Measurements from ENCODE around the gene TRAPPC3. TPM values are rescaled to one million over a fixed set of nuclear protein-coding genes. Genes with fewer than 3 reads are reported as not detected.
A peak's percentile ranks its signal among the peaks of the same experiment; 100 is the strongest.

TRAPPC3 gene
- total and polyA plus RNA-seq, 9 of the 15 experiments (the other 6 are each of a cell fraction or from before 2014, with no cell fraction given) = 20.6 to 141 (median 112) TPM

- peaks cover 33% of the 10 kb centered on the region; the same call in 2 of the 3 replicates for H3K36me3 ChIP-seq (ENCODE audit: control insufficient read depth, insufficient read depth, low read length)
- no peaks in the 10 kb centered on the region for H3K9me3 ChIP-seq (replicated peaks; ENCODE audit: control insufficient read depth, insufficient read depth, low read depth, low read length)
- FAIRE-seq (no peak), DNase-seq (ENCODE audit: extremely low read depth in 1 of 4, low spot score in 3 of 4) (no peak), ATAC-seq (no peak)
- H3K9me1 ChIP-seq (ENCODE audit: control insufficient read depth, insufficient read depth, low read length) = peaks cover 5% of the 10 kb centered on the region
- no peaks in the 10 kb centered on the region for H3K79me2 ChIP-seq (ENCODE audit: control insufficient read depth, insufficient read depth, low read length)
- intact Hi-C loops (cut with micrococcal nuclease) = no loop called here
- no TSS peak for BruUV-seq (replicated peaks)
- H3K4me1 ChIP-seq (replicated peaks in 1 of 2; ENCODE audit: control insufficient read depth in 2 of 2, insufficient read depth in 2 of 2, low read length in 2 of 2) = peaks cover 0 to 36% of the 10 kb centered on the region in 2 experiments; a peak in 3 of 5 replicates
- in situ Hi-C loops (cut with MboI) = no loop called here
- no peak overlapping the region for H3K4me2 ChIP-seq (ENCODE audit: insufficient read depth, low read length)
- H3K27me3 ChIP-seq (ENCODE audit: control insufficient read depth in 2 of 2, insufficient read depth in 2 of 2, low read length in 2 of 2) = no peaks in the 10 kb centered on the region
- POLR2A ChIA-PET = interaction anchor here (0.6 to 1.6 kb wide), 7 partner anchors 21 to 420 kb away, joined by 3 to 5 read pairs (median 3); no protein-coding TSS in a partner anchor
- no peaks in the 10 kb centered on the region for H4K20me1 ChIP-seq (replicated peaks; ENCODE audit: control insufficient read depth, insufficient read depth, low read length)
- WGBS (ENCODE audit: insufficient coverage, low coverage, missing lambda C conversion rate) = 78% methylated on average over 30 of the region's 33 CpGs
- H3K4me3 ChIP-seq = no peak overlapping the region
- H3K9ac ChIP-seq (ENCODE audit: insufficient read depth in 1 of 2, low read depth in 2 of 2, low read length in 2 of 2) = no peak overlapping the region
- CTCF ChIA-PET (ENCODE audit: low intra/inter-chr PET ratio) = interaction anchor here (0.6 to 5.7 kb wide), 4 partner anchors 90 to 243 kb away, joined by 4 to 98 read pairs (median 34); no protein-coding TSS in a partner anchor
- H3K27ac ChIP-seq (ENCODE audit: extremely low read depth, low read depth, low read length) = no peak overlapping the region
- H2AFZ ChIP-seq (ENCODE audit: low read depth, low read length) = no peak overlapping the region
- TF ChIP-seq ZNF695 (CRISPR knock-in tag; IDR thresholded peaks at IDR 0.05) = no peak
- TF ChIP-seq ZBTB43 (CRISPR knock-in tag; IDR thresholded peaks at IDR 0.05) = no peak
- no peak for TF ChIP-seq ZNF445 (CRISPR knock-in tag; IDR thresholded peaks at IDR 0.05; ENCODE audit: low read depth)
- TF ChIP-seq ZNF324 (CRISPR knock-in tag; IDR thresholded peaks at IDR 0.05) = no peak
- peak; percentile 23; the same call in 1 of the 2 replicates for TF ChIP-seq RBFOX2 (IDR thresholded peaks at IDR 0.05; ENCODE audit: low read depth, low read length)
- TF ChIP-seq ZNF277 (CRISPR knock-in tag; IDR thresholded peaks at IDR 0.05; ENCODE audit: borderline replicate concordance) = no peak
- TF ChIP-seq CAMTA2 (CRISPR knock-in tag; conservative IDR thresholded peaks at IDR 0.05) = no peak
- TF ChIP-seq HNRNPL (IDR thresholded peaks at IDR 0.05; ENCODE audit: low read depth, low read length) = peak; percentile 59; the same call in 1 of the 2 replicates
- TF ChIP-seq CXXC5 (CRISPR knock-in tag; IDR thresholded peaks at IDR 0.05) = no peak
- no peak for TF ChIP-seq ZNF561 (CRISPR knock-in tag; conservative IDR thresholded peaks at IDR 0.05)
- TF ChIP-seq EP400 (IDR thresholded peaks at IDR 0.05) = no peak
- TF ChIP-seq ZBTB11 (CRISPR knock-in tag; IDR thresholded peaks at IDR 0.05) = 0 out of 6 replicates have a peak, but pooled peaks of 1 of the 3 experiments have one; percentile 12
Measured at GRCh38 chr1:36097693-36098585, 51.3 kb downstream of the TRAPPC3 start.

All from K562 (cell line).